ENCODE measurements around the gene NT5C3A.
A peak's percentile ranks its signal among the peaks of the same experiment; 100 is the strongest.

NT5C3A gene

GRCh38 chr7:33075818-33076518 lies 13.4 kb upstream of the NT5C3A start:
- DNase-seq = no peak

- DNase-seq = no peak
These were observed 10.7 kb upstream of the NT5C3A start for GRCh38 chr7:33073243-33073642.

DNA sequence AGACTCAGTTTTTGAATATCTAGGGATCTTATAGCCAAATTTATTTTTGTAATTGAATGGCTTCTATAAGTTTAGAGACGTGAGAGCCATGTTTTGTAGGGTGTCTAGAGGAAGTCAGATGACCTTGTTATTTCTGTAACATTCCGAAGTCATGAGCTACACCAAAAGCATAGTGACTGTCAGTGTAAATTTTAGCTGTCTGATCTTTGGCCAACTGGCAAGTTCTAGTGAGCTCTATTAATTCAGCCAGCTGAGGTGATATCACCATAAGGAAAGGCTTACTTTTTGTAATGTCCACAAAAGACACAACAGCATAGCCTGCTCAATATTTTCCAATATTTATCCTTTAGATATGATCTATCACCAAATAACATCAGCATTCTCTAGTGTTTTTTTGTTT lies 9.9 kb upstream of the NT5C3A start:
- DNase-seq = no peak

DNA sequence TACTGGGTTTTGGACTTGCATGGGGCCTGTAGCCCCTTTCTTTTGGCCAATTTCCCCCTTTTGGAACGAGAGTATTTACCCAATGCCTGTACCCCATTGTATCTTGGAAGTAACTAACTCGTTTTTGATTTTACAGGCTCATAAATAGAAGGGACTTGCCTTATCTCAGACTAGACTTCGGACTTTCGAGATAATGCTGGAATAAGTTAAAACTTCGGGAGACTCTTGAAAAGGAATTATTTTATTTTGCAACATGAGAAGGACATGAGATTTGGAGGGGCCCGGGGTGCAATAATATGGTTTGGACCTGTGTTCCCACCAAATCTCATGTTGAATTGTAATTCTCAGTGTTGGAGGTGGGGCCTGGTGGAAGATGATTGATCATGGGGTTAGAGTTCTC lies 8.3 kb upstream of the NT5C3A start:
- no peak for DNase-seq

- no peak for DNase-seq
These were observed 7.7 kb upstream of the NT5C3A start for GRCh38 chr7:33070277-33070676.

DNA sequence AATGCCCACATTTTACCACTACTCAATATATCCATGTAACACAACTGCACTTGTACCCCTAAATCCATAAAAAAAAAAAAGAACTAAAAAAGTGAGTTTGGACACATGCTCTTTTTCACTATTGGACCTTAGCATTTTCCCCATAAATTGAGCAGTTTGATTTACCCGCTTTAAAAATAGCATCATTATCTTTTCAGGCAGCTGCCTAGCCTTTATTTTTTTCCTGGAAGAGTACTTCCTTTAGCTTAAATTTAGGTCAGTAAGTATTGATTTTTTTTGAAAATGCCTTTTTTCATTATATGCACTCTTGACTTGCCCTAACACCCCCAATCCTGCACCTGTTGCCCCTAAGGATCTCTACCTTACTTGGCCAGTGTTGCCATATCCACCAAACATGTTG lies 5.3 kb upstream of the NT5C3A start:
- no peak for DNase-seq

DNA sequence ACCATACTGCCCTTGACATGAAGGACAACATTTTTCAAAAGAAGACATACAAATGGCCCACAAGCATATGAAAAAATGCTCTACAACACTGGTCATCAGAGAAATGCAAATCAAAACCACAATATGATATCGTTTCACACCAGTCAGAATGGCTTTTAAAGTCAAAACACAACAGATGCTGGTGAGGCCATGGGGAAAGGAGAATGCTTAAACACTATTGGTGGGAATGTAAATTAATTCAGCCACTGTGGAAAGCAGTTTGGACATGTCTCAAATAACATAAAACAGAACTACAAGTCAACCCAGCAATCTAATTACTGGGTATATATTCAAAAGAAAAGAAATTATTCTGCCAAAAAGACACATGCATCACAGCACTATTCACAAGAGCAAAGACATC lies 4.2 kb upstream of the NT5C3A start:
- no peak for DNase-seq

GRCh38 chr7:33065981-33066380 lies 3.4 kb upstream of the NT5C3A start:
- DNase-seq = no peak

- peak; percentile 95 for DNase-seq
These were observed 337 bp upstream of the NT5C3A start for GRCh38 chr7:33062782-33063443.

DNA sequence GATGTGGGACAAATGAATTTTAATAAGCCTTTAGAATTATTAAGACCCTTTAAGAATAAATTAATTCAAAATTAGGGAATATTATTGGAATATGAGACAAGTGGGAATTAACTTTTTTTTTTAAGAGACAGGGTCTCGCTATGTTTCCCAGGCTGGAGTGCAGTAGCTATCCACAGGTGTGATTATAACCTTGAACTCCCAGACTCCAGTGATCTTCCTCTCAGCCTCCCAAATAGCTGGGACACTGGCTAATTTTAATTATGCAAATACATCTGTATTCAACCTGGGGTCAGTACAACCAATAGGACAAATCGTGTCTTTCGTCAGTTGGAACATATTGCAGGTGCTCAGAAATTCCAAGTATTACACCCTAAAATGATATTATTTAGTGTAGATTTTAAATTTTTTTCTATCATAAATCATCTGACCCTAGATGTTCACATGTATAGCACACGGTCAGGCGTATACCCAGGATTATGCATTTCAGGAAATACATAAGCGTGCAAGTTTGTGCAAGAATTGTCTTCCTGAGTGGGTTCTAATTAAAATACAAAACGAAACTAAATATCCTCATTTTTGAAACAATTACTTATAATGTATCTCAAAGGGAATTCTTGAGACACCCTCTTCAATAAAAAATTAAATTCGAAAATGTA lies 1.2 kb downstream of the NT5C3A start:
- DNase-seq = no peak

DNA sequence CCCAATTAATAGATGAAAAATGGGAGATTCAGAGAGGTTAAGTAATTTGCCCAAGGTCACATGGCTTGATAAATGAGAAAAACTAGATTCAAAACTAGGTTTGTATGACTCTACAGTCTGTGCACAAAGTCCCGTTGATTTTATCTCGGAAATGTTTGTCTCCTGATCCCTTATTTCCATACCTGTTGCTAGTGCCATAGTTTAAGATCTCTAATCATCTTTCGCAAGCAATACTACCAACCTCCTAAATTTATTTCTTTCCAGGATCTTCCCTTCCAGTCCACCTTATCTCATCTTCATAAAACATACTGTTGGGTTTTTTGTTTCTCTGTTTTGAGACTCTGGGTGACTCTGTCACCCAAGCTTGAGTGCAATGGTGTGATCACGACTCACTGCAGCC lies 2.9 kb downstream of the NT5C3A start:
- no peak for DNase-seq

DNA sequence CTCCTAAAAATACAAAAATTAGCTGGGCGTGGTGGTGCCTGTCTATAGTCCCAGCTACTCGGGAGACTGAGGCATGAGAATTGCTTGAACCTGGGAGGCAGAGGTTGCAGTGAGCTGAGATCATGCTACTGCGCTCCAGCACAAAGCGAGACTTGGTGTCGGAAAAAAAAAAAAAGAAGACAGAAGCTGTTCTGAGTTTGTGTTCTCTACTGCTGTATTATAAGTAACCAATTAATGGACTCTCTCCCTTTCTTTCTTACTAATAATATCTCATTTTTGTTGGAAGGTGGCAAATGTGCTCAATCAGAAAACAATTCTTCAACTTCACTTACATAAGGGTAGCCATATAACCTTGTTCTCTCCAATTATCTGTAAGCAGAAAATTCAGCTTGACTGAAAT lies 7.4 kb downstream of the NT5C3A start:
- no peak for DNase-seq

GRCh38 chr7:33054261-33054964 lies 8.2 kb downstream of the NT5C3A start:
- DNase-seq = no peak

- DNase-seq = no peak
These were observed 8.9 kb downstream of the NT5C3A start for GRCh38 chr7:33053721-33054120.

DNA sequence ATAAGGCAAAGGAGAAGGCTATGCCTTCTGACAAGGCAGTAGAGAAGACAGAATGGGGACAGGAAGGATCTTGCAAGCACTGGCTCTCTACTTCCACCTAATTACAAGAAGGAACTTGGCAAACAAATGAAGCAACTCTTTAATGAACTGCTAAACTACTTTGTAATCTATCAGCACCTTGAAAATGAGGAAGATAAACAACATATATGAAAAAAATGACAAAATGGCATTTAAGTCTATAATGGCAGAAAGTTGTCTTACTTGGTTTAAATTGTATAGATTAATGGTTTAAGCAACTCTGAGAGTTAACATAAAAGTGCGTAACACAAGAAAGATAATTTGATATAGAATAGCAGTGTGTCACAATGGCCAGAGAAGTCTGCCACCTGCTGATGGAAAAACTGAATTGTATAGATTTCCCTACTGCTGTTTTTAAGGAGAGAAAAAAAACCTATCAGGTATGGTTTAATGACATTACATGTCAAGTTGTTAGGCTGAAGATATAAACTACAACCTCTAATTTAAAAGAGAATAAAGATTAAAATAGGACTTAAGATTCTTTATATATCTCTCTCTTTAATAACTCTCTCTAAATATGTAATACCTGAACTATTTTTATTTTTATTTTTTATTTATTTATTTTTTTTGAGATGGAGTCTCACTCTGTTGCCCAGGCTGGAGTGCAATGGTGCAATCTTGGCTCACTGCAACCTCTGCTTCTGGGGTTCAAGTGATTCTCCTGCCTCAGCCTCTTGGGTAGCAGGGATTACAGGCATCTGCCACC lies 11.8 kb downstream of the NT5C3A start:
- peak; percentile 34 for DNase-seq

DNA sequence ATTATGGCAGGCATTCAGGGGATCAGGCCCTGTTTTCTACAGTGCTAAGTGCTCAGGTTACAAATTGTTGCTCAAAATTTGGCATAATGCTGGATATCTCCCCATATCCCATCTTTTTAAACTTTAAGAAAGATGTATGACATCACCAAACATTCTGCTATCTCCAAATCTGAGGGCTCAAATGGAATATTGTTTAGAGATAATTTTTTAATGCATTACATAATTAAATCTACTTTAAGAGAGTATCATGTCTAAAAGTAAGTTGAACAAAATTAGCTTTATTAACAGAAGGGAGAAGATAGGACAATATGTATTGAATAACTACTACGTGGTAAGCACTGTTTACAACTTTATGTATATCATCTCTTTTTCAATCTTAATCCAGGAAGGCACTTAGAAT lies 13.9 kb downstream of the NT5C3A start:
- no peak for DNase-seq

- no peak for DNase-seq
These were observed 14.3 kb downstream of the NT5C3A start for GRCh38 chr7:33048257-33048656.

DNA sequence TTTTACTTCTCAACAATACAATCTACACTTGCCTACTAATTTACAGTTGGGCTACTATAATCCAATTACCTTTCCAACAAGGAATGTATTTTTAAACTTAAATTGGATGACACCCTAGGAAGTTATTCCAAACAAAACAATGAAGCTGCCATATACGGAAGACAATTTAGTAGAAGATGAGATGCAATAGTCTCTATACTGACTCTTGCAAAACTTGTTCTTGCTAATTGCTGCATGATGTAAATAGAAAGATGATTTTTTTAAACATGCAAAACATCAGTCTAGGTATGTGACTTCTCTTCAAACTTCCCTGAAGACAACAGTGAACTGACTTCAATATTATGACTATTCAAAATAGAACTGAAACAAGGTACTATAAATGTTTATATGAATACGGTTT lies 17.6 kb downstream of the NT5C3A start:
- DNase-seq = no peak

DNA sequence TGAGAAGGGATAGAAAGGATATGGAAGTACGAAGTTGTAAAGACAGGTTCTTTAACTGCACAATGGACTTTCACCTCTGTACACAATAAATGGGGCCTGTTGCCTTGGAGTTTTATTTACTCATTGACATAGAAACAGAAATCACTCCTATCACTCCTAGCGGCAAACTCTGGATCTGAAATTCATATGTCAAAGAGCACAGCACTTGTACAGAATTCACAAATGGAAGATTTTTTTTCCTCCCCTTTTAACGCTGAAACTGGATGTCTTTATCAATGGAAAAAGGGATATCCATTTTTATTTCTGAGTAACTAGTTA lies 18.2 kb downstream of the NT5C3A start:
- no peak for DNase-seq

DNA sequence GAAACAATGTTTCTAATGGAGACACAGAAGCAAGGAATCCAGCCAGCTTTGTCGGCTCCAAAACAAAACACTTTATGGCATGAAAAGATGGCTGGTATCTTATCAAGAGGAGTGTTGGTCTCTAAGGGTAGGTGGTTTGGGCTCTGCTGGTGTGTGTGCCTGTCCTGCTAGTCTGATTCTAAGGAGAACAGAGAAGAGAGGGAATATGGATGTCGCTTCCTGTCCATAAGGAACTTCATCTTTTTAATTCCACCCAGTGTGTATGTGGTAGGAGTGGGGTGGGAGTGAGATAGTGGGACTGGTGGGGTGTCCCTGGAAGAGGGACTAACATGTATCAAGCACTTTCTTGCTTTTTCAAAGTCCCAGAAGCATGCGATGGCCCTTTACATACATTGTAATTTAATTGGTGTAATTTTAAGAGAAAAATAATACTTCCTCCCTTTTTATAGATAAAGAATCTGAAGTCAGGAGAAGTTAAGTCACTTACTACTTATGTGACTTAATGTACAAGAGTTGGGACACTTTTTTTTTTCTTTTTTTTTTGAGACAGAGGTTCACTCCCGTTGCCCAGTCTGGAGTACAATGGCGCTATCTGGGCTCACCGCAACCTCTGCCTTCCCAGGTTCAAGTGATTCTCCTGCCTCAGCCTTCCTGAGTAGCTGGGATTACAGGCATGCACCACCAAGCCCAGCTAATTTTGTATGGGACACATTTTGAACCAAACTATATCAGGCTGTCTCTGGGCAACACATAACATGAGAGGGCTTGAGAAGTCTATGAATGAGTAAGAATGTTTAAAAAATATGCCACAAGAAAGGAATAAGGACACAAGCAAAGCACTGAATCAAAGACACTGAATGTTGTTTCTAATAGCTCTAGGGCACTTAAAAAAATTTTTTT lies 18.8 kb downstream of the NT5C3A start:
- no peak for DNase-seq

DNA sequence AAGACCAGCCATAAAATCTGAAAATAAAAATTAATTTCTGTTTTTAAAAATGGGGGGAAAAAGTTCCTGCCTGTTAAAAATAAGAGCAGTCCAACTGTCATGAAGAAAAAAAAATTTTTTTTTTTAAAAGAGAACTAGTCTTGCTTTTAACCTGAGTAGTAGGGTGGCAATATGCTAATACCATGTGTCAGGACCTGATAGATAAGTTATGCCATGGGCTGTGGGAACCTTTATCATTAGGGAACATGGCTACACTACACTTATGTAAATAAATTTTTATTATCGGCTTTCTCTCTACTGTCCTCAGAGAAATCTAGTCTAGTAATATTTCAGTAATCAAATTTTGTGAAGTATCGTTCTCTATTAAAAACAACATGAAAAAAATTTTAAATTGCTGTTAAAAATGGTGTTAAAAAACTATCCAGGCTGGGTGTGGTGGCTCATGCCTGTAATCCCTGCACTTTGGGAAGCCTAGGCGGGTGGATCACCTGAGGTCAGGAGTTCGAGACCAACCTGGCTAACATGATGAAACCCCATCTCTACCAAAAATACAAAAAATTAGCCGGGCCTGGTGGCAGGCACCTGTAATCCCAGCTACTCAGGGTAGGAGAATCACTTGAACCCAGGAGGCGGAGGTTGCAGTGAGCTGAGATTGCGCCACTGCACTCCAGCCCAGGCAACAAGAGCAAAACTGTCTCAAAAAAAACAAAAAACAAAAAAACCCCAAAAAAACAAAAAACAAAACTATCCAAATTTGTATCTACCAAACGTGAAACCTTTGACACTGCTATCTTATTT lies 20.7 kb downstream of the NT5C3A start:
- no peak for DNase-seq
